H9 (cell line): ENCODE data around the gene NFASC. TPM values are rescaled to one million over a fixed set of nuclear protein-coding genes. Genes with fewer than 3 reads are reported as not detected.

Source experiments
- DNase-seq: peaks from one replicate; pipeline ENCODE4 v3.0.0-alpha.2; 2017
- H2AFZ ChIP-seq: one replicate; pipeline ENCODE4 v1.6.1; 2013; ENCODE audit warnings: mild to moderate bottlenecking, low read length, control low read depth, moderate library complexity
- H2AK5ac ChIP-seq: 2 replicates; pipeline ENCODE4 v1.6.1; 2013; ENCODE audit warnings: low read length, control low read depth, mixed read lengths; ENCODE audit not compliant: insufficient read length
- H2BK120ac ChIP-seq: one replicate; pipeline ENCODE4 v1.6.1; 2013; ENCODE audit warnings: low read depth, mild to moderate bottlenecking, low read length, control low read depth, inconsistent platforms; ENCODE audit not compliant: poor library complexity, severe bottlenecking
- H2BK12ac ChIP-seq: 2 replicates; pipeline ENCODE4 v1.6.1; 2013; ENCODE audit warnings: low read length, control low read depth, mixed read lengths, low read depth; ENCODE audit not compliant: insufficient read length
- H2BK15ac ChIP-seq: 2 replicates; pipeline ENCODE4 v1.6.1; 2013; ENCODE audit warnings: low read depth, low read length, control low read depth
- H2BK20ac ChIP-seq: one replicate; pipeline ENCODE4 v1.6.1; 2013; ENCODE audit warnings: low read depth, mild to moderate bottlenecking, low read length, control low read depth, inconsistent platforms; ENCODE audit not compliant: poor library complexity, severe bottlenecking
- H2BK5ac ChIP-seq: 2 replicates; pipeline ENCODE4 v1.6.1; 2013; ENCODE audit warnings: low read length, control low read depth, mixed read lengths; ENCODE audit not compliant: insufficient read length
- H3K14ac ChIP-seq: 2 replicates; pipeline ENCODE4 v1.6.1; 2013; ENCODE audit warnings: low read length, control low read depth; ENCODE audit not compliant: insufficient read depth
- H3K18ac ChIP-seq: 2 replicates; pipeline ENCODE4 v1.6.1; 2013; ENCODE audit warnings: low read depth, mild to moderate bottlenecking, mixed read lengths, low read length, control low read depth; ENCODE audit not compliant: insufficient read length
- H3K23ac ChIP-seq: 2 replicates; pipeline ENCODE4 v1.6.1; 2013; ENCODE audit warnings: low read length, control low read depth, mixed read lengths, low read depth; ENCODE audit not compliant: insufficient read length
- H3K23me2 ChIP-seq: 2 replicates; pipeline ENCODE4 v1.6.1; 2013; ENCODE audit warnings: low read depth, mild to moderate bottlenecking, mixed read lengths, low read length, control low read depth; ENCODE audit not compliant: insufficient read length, poor library complexity, severe bottlenecking
- H3K27ac ChIP-seq: 2 replicates; pipeline ENCODE4 v1.5.1; 2013; ENCODE audit warnings: low read length, control low read depth, mixed read lengths, low read depth; ENCODE audit not compliant: insufficient read length
- H3K27me3 ChIP-seq: 2 replicates; pipeline ENCODE4 v1.6.1; 2013; ENCODE audit warnings: low read length, control low read depth, inconsistent platforms; ENCODE audit not compliant: insufficient read depth
- H3K4ac ChIP-seq: 2 replicates; pipeline ENCODE4 v1.6.1; 2013; ENCODE audit warnings: low read depth, mild to moderate bottlenecking, control low read depth, inconsistent platforms, low read length, moderate library complexity
- H3K4me1 ChIP-seq: 2 replicates; pipeline ENCODE4 v1.6.1; 2013; ENCODE audit warnings: low read length, control low read depth, inconsistent platforms; ENCODE audit not compliant: insufficient read depth
- H3K4me2 ChIP-seq: 2 replicates; pipeline ENCODE4 v1.6.1; 2013; ENCODE audit warnings: low read length, control low read depth, mixed read lengths; ENCODE audit not compliant: insufficient read length, insufficient read depth
- H3K56ac ChIP-seq: 2 replicates; pipeline ENCODE4 v1.6.1; 2013; ENCODE audit warnings: low read depth, mild to moderate bottlenecking, mixed read lengths, low read length, control low read depth; ENCODE audit not compliant: insufficient read length
- H3K79me1 ChIP-seq: 2 replicates; pipeline ENCODE4 v1.6.1; 2013; ENCODE audit warnings: low read depth, mild to moderate bottlenecking, moderate library complexity, low read length, control low read depth, inconsistent platforms; ENCODE audit not compliant: insufficient read depth, poor library complexity, severe bottlenecking
- H3K79me2 ChIP-seq: 2 replicates; pipeline ENCODE4 v1.6.1; 2013; ENCODE audit warnings: low read length, control low read depth, inconsistent platforms; ENCODE audit not compliant: insufficient read depth
- H3K9ac ChIP-seq: 2 replicates; pipeline ENCODE4 v1.6.1; 2013; ENCODE audit warnings: low read length, control low read depth, mixed read lengths; ENCODE audit not compliant: insufficient read length; ENCODE audit errors: extremely low read depth
- H3K9me3 ChIP-seq: one replicate; pipeline ENCODE4 v1.6.1; 2013; ENCODE audit warnings: low read depth, low read length, inconsistent platforms; ENCODE audit not compliant: control insufficient read depth
- H3T11ph ChIP-seq: one replicate; pipeline ENCODE4 v1.6.1; 2013; ENCODE audit warnings: mild to moderate bottlenecking, low read length, control low read depth, inconsistent platforms
- H4K20me1 ChIP-seq: one replicate; pipeline ENCODE4 v1.6.1; 2013; ENCODE audit not compliant: control insufficient read depth, insufficient read length, insufficient read depth
- H4K5ac ChIP-seq: 2 replicates; pipeline ENCODE4 v1.6.1; 2013; ENCODE audit warnings: low read depth, mild to moderate bottlenecking, mixed read lengths, low read length, control low read depth; ENCODE audit not compliant: insufficient read length
- H4K8ac ChIP-seq: replicated peaks from 2 replicates; pipeline ENCODE4 v1.6.1; 2013; ENCODE audit warnings: low read length, control low read depth, mixed read lengths, low read depth; ENCODE audit not compliant: insufficient read length
- H4K91ac ChIP-seq: 2 replicates; pipeline ENCODE4 v1.6.1; 2013; ENCODE audit warnings: low read depth, mild to moderate bottlenecking, moderate library complexity, mixed read lengths, low read length, control low read depth; ENCODE audit not compliant: insufficient read length
- H3K27ac Mint-ChIP-seq, 3 experiments: 2 replicates in 2 of 3; 3 replicates in 1 of 3; pipeline ENCODE4 v1.8.0; 2020 to 2021; ENCODE audit warnings: mixed read lengths in 3 of 3, mild to moderate bottlenecking in 1 of 3, moderate library complexity in 1 of 3
- H3K27me3 Mint-ChIP-seq: 2 replicates; pipeline ENCODE4 v1.8.0; 2021; ENCODE audit warnings: low read depth, mild to moderate bottlenecking, moderate library complexity, mixed read lengths
- H3K36me3 Mint-ChIP-seq, 3 experiments: 2 replicates in 2 of 3; 3 replicates in 1 of 3; pipeline ENCODE4 v1.8.0; 2020 to 2021; ENCODE audit warnings: low read depth in 3 of 3, mixed read lengths in 3 of 3; ENCODE audit not compliant: insufficient read depth in 1 of 3
- H3K4me1 Mint-ChIP-seq, 2 experiments: 2 replicates each; pipeline ENCODE4 v1.8.0; 2020; ENCODE audit warnings: mixed read lengths in 2 of 2
- H3K4me3 Mint-ChIP-seq, 2 experiments: 2 replicates in 1 of 2; 3 replicates in 1 of 2; pipeline ENCODE4 v1.8.0; 2020 to 2021; ENCODE audit warnings: mild to moderate bottlenecking in 2 of 2, mixed read lengths in 2 of 2, moderate library complexity in 1 of 2
- H3K9me3 Mint-ChIP-seq, 2 experiments: 2 replicates in 1 of 2; 3 replicates in 1 of 2; pipeline ENCODE4 v1.8.0; 2020; ENCODE audit warnings: mild to moderate bottlenecking in 2 of 2, mixed read lengths in 2 of 2, moderate library complexity in 1 of 2
- CTCF ChIP-seq: fragments of 200-600 bp; sonication (generic); conservative IDR thresholded peaks from 3 replicates; pipeline ENCODE4 v1.8.0; 2021; ENCODE audit warnings: antibody characterized with exemption, mild to moderate bottlenecking
- WGBS: extraction: QIAGEN DNeasy Blood & Tissue Kit; methylation state at CpG from one replicate; pipeline ENCODE4 v1.1.7; 2013; ENCODE audit warnings: missing lambda C conversion rate, low lambda C conversion rate, mixed read lengths; ENCODE audit not compliant: insufficient read length; ENCODE audit errors: extremely low coverage; 5-methylcytosine and 5-hydroxymethylcytosine counted together
- total RNA-seq: library from RNA; stranded (reverse); gene quantifications from 2 replicates; pipeline ENCODE4 v1.2.1, GENCODE V29; 2021

Gene NFASC
- total RNA-seq, 1 experiment from 2014 or later, result 5.0 TPM

GRCh38 chr1:204896787-204897469 lies 26.3 kb downstream of the NFASC start:
- no peak overlapping the region for H2BK15ac ChIP-seq
- H3K18ac ChIP-seq, result no peak overlapping the region
- H3K79me2 ChIP-seq, result no peaks in the 10 kb centered on the region
- no peak overlapping the region for H3K56ac ChIP-seq
- Mint-ChIP-seq H3K27ac (peak overlapping the region in 1 of 3 experiments; percentile 5; a peak in 1 of 7 replicates), H3K27me3 (peaks cover 1% of the 10 kb centered on the region; the same call in 1 of the 2 replicates), H3K4me3 (no peak overlapping the region), H3K9me3 (no peaks in the 10 kb centered on the region), H3K36me3 (peaks cover 0 to 2% (median 0%) of the 10 kb centered on the region in 3 experiments; a peak in 1 of 7 replicates), H3K4me1 (peaks cover 9 to 11% of the 10 kb centered on the region in 2 experiments)
- H3T11ph ChIP-seq, result no peak overlapping the region
- no peak overlapping the region for H3K9ac ChIP-seq
- H2BK12ac ChIP-seq, result no peak overlapping the region
- no peak overlapping the region for H2BK120ac ChIP-seq
- H3K79me1 ChIP-seq, result no peaks in the 10 kb centered on the region
- no peak overlapping the region for H2BK5ac ChIP-seq
- no peak overlapping the region for H2BK20ac ChIP-seq
- no peak overlapping the region for H3K4ac ChIP-seq
- H3K23me2 ChIP-seq, result no peaks in the 10 kb centered on the region
- H3K23ac ChIP-seq, result no peak overlapping the region
- H3K27me3 ChIP-seq, result no peaks in the 10 kb centered on the region
- no peaks in the 10 kb centered on the region for H3K9me3 ChIP-seq
- WGBS, result no CpG with 5 or more reads among the region's 5 CpGs
- TF ChIP-seq CTCF, result no peak
- no peak overlapping the region for H3K4me2 ChIP-seq
- no peaks in the 10 kb centered on the region for H4K20me1 ChIP-seq
- no peak overlapping the region for H2AFZ ChIP-seq
- no peak overlapping the region for H4K8ac ChIP-seq
- DNase-seq, result no peak
- no peaks in the 10 kb centered on the region; the same call in 1 of the 2 replicates for H3K4me1 ChIP-seq
- H3K14ac ChIP-seq, result no peak overlapping the region
- H4K91ac ChIP-seq, result no peak overlapping the region
- H4K5ac ChIP-seq, result no peak overlapping the region
- H3K27ac ChIP-seq, result no peak overlapping the region
- no peak overlapping the region for H2AK5ac ChIP-seq
